PC-9 (cell line): ENCODE data around the gene MAP2K5. TPM values are rescaled to one million over a fixed set of nuclear protein-coding genes. Genes with fewer than 3 reads are reported as not detected.

ENCODE experiments used
- BruUV-seq: library from RNA; stranded (reverse); fragments of 400-500 nt; replicated peaks from 2 replicates; lab custom pipeline; 2021; lab: Mats Ljungman, UMichigan
- CTCF ChIA-PET: fragments of 300-600 bp; sonication (Branson Sonifier 250); formaldehyde crosslinking; loops from one replicate; lab custom pipeline; 2022; ENCODE audit warnings: antibody characterized with exemption; lab: Charles Lee
- POLR2A ChIA-PET: fragments of 300-600 bp; sonication (Branson Sonifier 250); formaldehyde crosslinking; loops from one replicate; lab custom pipeline; 2022; ENCODE audit warnings: antibody characterized with exemption; ENCODE audit not compliant: unreplicated experiment; lab: Charles Lee
- DNase-seq, 2 experiments: peaks; one replicate each; pipeline versions ENCODE4 v3.0.0 to v3.0.0-alpha.2; 2015 to 2022; ENCODE audit warnings: mixed read lengths in 1 of 2
- H2AFZ ChIP-seq: fragments of 200-600 bp; sonication (generic); 2 replicates; pipeline ENCODE4 v1.8.1; 2017; ENCODE audit warnings: antibody characterized with exemption
- H3F3A ChIP-seq: fragments of 200-600 bp; sonication (generic); 2 replicates; pipeline ENCODE4 v1.8.1; 2017; ENCODE audit warnings: antibody characterized with exemption, mild to moderate bottlenecking, low read depth; ENCODE audit not compliant: insufficient read depth
- H3K27ac ChIP-seq: fragments of 200-600 bp; sonication (generic); 2 replicates; pipeline ENCODE4 v1.6.1; 2016; ENCODE audit warnings: mixed run types
- H3K27me3 ChIP-seq: fragments of 200-600 bp; sonication (generic); 2 replicates; pipeline ENCODE4 v1.6.1; 2016; ENCODE audit warnings: low read depth, mixed run types; ENCODE audit not compliant: insufficient read depth
- H3K36me3 ChIP-seq: fragments of 200-600 bp; sonication (generic); 2 replicates; pipeline ENCODE4 v1.6.1; 2016; ENCODE audit warnings: low read depth, mixed run types
- H3K4me1 ChIP-seq: fragments of 200-600 bp; sonication (generic); replicated peaks from 2 replicates; pipeline ENCODE4 v1.6.1; 2016; ENCODE audit warnings: mixed run types; ENCODE audit not compliant: insufficient read depth
- H3K4me2 ChIP-seq: fragments of 200-600 bp; sonication (generic); 2 replicates; pipeline ENCODE4 v1.6.1; 2017; ENCODE audit warnings: mixed run types
- H3K4me3 ChIP-seq: fragments of 200-600 bp; sonication (generic); 2 replicates; pipeline ENCODE4 v1.6.1; 2016; ENCODE audit warnings: mixed run types
- H3K79me2 ChIP-seq: fragments of 200-600 bp; sonication (generic); 2 replicates; pipeline ENCODE4 v1.6.1; 2017; ENCODE audit warnings: low read depth, mixed run types
- H3K9me2 ChIP-seq: fragments of 200-600 bp; sonication (generic); 2 replicates; pipeline ENCODE4 v1.8.1; 2017; ENCODE audit warnings: mild to moderate bottlenecking; ENCODE audit not compliant: insufficient read depth
- H3K9me3 ChIP-seq: fragments of 200-600 bp; sonication (generic); 2 replicates; pipeline ENCODE4 v1.8.1; 2016; ENCODE audit warnings: low read depth; ENCODE audit not compliant: insufficient read depth
- H4K20me1 ChIP-seq: fragments of 200-600 bp; sonication (generic); 2 replicates; pipeline ENCODE4 v1.8.1; 2017; ENCODE audit not compliant: insufficient read depth
- CTCF ChIP-seq: fragments of 200-600 bp; sonication (generic); conservative IDR thresholded peaks from 2 replicates; pipeline ENCODE4 v1.6.1; 2017; ENCODE audit warnings: mixed run types, antibody characterized with exemption, mild to moderate bottlenecking, moderate library complexity
- EZH2 ChIP-seq: fragments of 200-600 bp; sonication (generic); IDR thresholded peaks from 2 replicates; pipeline ENCODE4 v1.8.0; 2017; ENCODE audit warnings: antibody characterized with exemption, low read depth
- intact Hi-C: fragments of 100-400 bp; cut with micrococcal nuclease; formaldehyde crosslinking; loops from one replicate; pipeline ENCODE4 v1.10.0; 2022; ENCODE audit not compliant: unreplicated experiment
- total RNA-seq: library from RNA; stranded (reverse); gene quantifications from 2 replicates; pipeline ENCODE4 v1.2.3, GENCODE V29; 2021

MAP2K5 gene
- total RNA-seq, 1 experiment from 2014 or later = 26.9 TPM

GRCh38 chr15:67813104-67813634 lies 270.7 kb downstream of the MAP2K5 start:
- no peaks in the 10 kb centered on the region for H3K4me1 ChIP-seq
- H3K9me3 ChIP-seq = no peaks in the 10 kb centered on the region
- H2AFZ ChIP-seq = no peak overlapping the region
- H4K20me1 ChIP-seq = no peaks in the 10 kb centered on the region
- no peak overlapping the region for H3K4me3 ChIP-seq
- TF ChIP-seq CTCF = no peak
- TF ChIP-seq EZH2 = no peak
- no peaks in the 10 kb centered on the region for H3K9me2 ChIP-seq
- ChIA-PET POLR2A (no interaction called here), CTCF (no interaction called here)
- no TSS peak for BruUV-seq
- no peaks in the 10 kb centered on the region for H3K36me3 ChIP-seq
- H3K27me3 ChIP-seq = no peaks in the 10 kb centered on the region
- intact Hi-C loops = no loop called here
- DNase-seq = no peak
- no peak overlapping the region for H3K27ac ChIP-seq
- H3K79me2 ChIP-seq = no peaks in the 10 kb centered on the region
- no peak overlapping the region for H3K4me2 ChIP-seq
- no peaks in the 10 kb centered on the region for H3F3A ChIP-seq

GRCh38 chr15:67815036-67815592 lies 272.6 kb downstream of the MAP2K5 start:
- Histone ChIP-seq H3K36me3 (no peaks in the 10 kb centered on the region), H3K27me3 (no peaks in the 10 kb centered on the region), H3K9me2 (no peaks in the 10 kb centered on the region), H3K27ac (no peak overlapping the region), H3K79me2 (no peaks in the 10 kb centered on the region), H3K4me1 (no peaks in the 10 kb centered on the region), H2AFZ (no peak overlapping the region), H3K4me3 (no peak overlapping the region), H3K9me3 (no peaks in the 10 kb centered on the region), H4K20me1 (no peaks in the 10 kb centered on the region), H3K4me2 (no peak overlapping the region), H3F3A (no peaks in the 10 kb centered on the region)
- DNase-seq = no peak
- TF ChIP-seq EZH2 (no peak), CTCF (no peak)
- intact Hi-C loops = no loop called here
- POLR2A ChIA-PET = no interaction called here
- CTCF ChIA-PET = no interaction called here
- no TSS peak for BruUV-seq

- no peaks in the 10 kb centered on the region for H3K9me3 ChIP-seq
- H4K20me1 ChIP-seq = no peaks in the 10 kb centered on the region
- BruUV-seq = no TSS peak
- no peak for DNase-seq
- H3K4me1 ChIP-seq = no peaks in the 10 kb centered on the region
- CTCF ChIA-PET = no interaction called here
- H3K79me2 ChIP-seq = no peaks in the 10 kb centered on the region
- H3K36me3 ChIP-seq = no peaks in the 10 kb centered on the region
- H3K27ac ChIP-seq = no peak overlapping the region
- H3K27me3 ChIP-seq = no peaks in the 10 kb centered on the region
- no peaks in the 10 kb centered on the region for H3K9me2 ChIP-seq
- intact Hi-C loops = no loop called here
- TF ChIP-seq CTCF (no peak), EZH2 (no peak)
- H3K4me2 ChIP-seq = no peak overlapping the region
- no peaks in the 10 kb centered on the region for H3F3A ChIP-seq
- POLR2A ChIA-PET = no interaction called here
- no peak overlapping the region for H2AFZ ChIP-seq
- H3K4me3 ChIP-seq = no peak overlapping the region
Measured at GRCh38 chr15:67816668-67817067, 274.2 kb downstream of the MAP2K5 start.
